Breast epithelium (tissue), 3 donors: Measurements from ENCODE around the gene SPOCK1.

ENCODE experiments used
- CTCF ChIP-seq, 3 donors: fragments of 450-650 bp; IDR thresholded peaks; one replicate each; pipeline ENCODE4 v1.5.1; 2016 to 2017; ENCODE audit warnings: antibody characterized with exemption in 3 of 3, mild to moderate bottlenecking in 3 of 3, moderate library complexity in 3 of 3
- POLR2A ChIP-seq: fragments of 450-650 bp; IDR thresholded peaks from one replicate; pipeline ENCODE4 v1.6.1; 2016; ENCODE audit warnings: antibody characterized with exemption, mild to moderate bottlenecking, moderate library complexity
- POLR2AphosphoS5 ChIP-seq, 3 donors: sonication (generic); formaldehyde crosslinking; IDR thresholded peaks; one replicate each; pipeline ENCODE4 v1.6.1; 2017; ENCODE audit warnings: antibody characterized with exemption in 3 of 3

- TF ChIP-seq CTCF (IDR thresholded peaks at IDR 0.05) (no peak), POLR2A (no peak), POLR2AphosphoS5 (IDR thresholded peaks at IDR 0.05) (no peak)
Observed at GRCh38 chr5:137395011-137395755, 103.9 kb downstream of the SPOCK1 start.
